ENCODE results near the gene INSC.

DNA sequence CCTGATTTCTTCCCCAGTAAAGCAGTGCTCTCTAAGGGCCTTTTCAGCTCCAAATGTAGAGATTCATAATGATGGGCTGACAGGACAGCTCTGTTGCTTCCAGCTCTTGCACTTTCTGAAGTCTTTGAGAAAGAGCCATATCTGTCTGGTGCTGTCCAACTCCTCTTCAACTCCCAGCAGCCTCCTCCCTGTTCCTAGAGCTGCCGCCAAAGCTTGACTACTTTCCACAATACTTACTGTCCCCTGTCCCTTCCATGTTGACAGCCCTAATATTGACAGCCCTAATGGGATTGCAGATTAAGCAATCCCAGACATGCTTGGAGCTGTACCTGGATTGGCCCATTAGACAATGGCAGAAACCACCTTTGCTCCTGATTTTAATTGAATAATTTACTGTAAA, 29.6 kb downstream of the INSC start:
- TF ChIP-seq CTCF (IDR thresholded peaks at IDR 0.05 in 8 of 11, conservative IDR thresholded peaks at IDR 0.05 in 3 of 11): no peak
- TF ChIP-seq POLR2AphosphoS5 (IDR thresholded peaks at IDR 0.05): no peak
- no peak for TF ChIP-seq POLR2A (IDR thresholded peaks at IDR 0.05)

All from spleen (tissue), 7 donors.